ENCODE data around the gene EGFL8.
A peak's percentile ranks its signal among the peaks of the same experiment; 100 is the strongest.

The EGFL8 gene

DNA sequence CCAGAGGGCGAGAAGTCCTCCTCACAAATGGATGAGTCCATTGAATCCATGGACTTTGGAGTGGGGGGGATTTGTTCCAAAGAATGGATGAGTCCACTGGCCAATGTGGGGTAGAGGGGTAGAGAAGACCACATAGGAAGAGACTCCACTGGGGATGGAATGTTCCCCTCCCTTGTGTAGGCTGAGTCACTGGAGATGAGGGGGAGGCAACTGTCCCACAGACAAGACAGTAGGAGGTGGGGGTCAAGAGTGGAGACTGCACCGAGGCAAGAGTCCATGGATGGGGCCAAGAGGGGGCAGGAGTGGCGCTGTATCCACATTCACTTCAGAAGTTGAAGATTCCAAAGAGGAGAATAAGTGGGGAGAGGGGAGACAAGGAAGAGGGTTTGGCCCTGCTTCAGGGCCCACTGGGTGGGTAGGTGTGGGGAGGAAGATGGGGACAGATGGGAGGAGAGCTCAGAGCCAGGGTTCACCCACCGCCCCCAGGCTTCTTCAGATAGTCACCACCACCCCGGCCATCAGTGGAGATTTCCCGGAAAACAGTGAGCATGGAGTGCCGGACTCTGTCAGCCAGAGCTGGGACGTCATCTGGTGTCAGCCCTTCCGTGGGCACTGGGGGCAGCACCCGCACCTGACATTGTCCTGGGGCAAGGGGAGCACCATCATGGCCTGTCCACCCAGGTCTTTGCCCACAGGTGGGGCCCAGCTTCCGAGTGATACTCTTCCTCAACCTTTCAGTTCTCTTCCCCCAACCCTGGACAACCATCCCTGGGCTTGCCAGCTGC, 4.6 kb downstream of the EGFL8 start:
- no peak for FAIRE-seq

DNA sequence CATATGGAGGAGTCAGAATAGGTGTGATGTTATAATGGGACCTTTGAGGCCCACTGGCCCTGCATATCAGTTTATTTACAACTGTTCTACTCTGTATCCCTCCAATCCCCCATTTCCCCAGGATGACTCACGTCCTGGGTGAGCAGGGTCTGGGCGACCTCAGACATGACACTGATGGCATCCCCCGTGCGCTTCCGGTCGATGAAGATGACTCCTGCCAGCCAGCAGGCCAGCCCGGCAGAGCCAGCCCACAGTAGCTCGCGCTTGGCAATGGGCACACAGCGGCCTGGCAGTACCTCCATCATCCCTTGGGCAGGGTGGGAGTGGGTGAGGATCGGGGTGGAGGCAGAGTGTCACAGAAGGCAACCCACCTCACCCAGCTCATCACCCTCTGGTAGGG, 5.9 kb downstream of the EGFL8 start:
- FAIRE-seq = no peak

DNA sequence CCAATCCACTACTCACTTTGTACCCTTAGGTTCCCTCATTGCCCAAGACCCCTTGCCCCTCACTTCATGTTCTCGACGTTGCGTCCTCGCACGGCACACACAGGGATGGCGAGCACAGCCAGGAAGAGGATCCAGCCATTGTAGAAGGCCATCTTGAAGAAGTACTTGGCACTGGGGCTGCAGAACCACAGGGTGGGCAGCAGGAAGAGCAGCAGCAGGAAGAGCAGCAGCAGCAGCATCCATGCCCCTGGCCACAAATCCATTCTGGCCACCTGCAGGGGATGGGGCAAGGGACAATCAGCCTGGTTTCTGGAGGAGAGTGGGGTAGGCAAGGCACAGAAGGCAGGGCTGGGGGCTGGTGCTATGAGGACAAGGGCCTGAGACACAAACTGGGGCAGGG, 6.8 kb downstream of the EGFL8 start:
- FAIRE-seq = no peak

DNA sequence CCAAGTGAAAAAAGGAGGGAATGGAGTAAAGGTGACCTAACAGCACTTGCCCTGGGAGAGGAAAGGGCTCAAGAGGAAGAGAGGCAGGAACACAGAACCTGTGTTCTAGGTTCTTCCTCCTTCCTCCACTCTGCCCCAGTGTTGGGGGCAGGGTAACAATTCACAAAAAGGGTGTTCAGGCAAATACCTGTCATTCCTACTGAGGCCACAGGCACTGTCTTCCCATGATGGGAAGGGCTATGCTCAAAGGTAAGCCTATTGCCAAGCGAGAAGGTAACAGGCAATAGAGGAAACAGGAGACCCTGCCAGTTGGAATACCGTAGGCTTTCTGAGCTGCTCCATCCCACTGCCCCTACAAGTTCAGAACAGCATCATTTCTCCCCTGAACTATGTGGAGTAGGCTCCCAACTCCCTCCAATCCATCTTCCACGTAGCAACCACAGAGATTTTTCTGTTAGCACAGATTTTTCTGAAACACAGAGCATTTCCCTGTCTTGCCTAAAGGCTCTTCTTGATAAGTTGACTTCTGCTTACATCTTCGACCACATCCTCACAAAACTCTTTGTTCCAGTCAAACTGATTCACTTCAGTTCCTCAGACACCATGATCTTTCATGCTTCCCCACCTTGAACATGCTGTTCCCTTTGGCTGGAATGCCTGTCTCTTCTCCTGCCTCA, 8.8 kb downstream of the EGFL8 start:
- FAIRE-seq = no peak

DNA sequence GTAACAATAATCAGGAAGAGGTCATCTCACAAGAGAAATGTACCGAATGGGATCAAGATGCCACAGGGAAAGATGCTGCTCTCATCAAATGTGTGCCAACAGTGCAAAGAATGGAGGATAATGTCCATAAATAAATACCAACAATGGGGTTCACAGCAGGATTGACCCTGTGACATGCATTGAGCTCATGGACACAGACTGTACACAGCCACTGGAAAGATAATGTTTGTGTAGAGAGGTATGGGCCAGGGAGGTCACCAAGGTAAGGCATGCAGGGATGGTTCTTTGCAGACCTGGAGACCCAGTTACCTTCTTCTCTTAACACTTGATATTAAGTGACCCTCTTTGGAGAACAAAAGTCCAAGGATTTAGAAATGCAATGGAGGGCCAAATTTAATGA, 10.0 kb downstream of the EGFL8 start:
- no peak for FAIRE-seq

DNA sequence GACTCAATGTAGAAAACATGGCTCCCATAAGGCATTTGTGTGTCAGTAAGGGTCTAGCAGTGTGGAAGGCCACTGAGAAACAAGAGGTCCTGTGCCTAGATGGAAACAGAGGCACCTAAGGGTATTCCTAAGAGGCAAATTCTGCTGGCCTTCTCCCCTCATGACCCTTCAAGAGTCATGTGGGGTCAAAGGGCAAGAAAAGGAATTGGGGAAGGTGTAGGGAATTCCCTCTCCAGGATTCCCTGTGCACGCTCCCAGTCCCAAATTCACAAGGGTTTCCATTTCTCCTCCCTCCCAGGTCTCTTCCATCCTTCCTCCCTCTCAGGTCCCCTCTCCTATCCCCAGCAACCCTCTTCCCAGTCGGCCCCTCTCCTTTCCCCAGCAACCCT, 10.9 kb downstream of the EGFL8 start:
- FAIRE-seq = no peak

DNA sequence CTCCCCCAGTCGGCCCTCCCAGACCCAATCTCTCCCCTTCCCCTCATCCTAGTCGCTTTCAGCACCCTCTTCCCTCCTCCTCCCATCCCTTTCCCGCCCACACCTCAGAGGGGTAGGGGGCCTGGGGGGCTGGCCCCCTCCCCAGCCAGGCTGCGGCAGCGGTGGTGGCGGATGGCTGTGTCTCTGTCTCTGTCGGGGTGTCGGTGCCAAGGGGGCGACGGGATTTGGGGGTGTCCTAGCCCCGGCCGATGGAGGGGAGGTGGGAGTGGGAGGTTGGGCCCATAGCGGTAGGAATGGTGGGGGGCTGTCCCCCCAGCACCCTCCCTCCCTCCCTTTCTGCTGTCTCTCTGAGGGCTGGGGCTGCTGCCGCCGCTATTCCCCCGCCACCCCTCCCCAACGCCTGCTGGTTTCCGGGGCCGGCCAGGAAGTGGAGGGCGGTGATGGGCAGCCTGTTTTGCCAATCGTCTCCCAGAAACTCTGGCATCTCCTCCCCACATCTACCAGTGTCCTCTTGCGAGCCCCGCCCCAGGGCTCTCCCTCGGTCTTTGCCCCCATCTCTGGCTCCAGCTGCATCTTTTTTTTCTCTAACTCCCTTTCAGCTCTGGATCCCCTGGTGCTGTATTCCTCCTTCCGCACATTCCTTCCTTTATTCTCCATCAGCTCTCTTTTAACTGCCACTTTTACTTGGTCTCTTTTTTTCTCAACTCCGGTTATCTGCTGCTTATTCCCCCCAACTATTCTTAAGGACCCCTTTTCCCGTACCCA, 11.5 kb downstream of the EGFL8 start, which contains the start of gene AGPAT1:
Gene AGPAT1 (minus strand): TSS at position 374 of the 765 bp plus-strand sequence. CDS start 4,588 bp downstream, outside the sequence.
- FAIRE-seq = no peak

DNA sequence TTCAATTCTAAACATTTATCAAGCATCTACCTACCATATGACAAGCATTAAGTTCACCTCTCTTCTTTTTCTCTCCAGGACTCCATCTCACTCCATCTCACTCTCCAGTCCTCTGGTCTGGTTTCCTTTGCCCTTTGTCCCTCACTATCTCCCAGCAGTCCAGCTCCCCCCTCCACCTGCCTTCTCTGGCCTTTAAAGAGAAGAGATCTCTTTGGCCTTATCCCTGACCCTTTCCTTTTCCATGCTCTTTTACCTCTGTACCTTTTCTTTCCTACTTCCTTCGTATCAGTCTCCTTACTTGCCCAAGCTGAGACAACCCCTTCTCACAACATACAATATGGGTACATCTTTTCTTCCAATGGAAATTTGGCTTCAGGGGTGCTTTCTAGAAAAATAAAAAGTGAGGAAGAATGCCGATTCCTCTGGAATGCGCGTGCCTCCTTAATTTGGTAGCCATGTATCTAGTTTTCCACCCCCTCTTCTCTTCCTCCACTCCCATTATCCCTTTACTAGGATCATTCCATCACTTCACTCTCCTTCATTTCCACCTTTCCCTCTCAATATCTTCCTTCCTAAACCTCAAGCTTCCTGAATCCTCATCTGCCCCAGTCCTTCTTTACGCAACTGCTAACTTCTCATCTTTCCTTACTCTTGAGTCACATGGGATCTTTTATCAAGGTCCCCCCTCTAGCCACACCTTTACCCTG, 12.2 kb downstream of the EGFL8 start:
- no peak for FAIRE-seq

DNA sequence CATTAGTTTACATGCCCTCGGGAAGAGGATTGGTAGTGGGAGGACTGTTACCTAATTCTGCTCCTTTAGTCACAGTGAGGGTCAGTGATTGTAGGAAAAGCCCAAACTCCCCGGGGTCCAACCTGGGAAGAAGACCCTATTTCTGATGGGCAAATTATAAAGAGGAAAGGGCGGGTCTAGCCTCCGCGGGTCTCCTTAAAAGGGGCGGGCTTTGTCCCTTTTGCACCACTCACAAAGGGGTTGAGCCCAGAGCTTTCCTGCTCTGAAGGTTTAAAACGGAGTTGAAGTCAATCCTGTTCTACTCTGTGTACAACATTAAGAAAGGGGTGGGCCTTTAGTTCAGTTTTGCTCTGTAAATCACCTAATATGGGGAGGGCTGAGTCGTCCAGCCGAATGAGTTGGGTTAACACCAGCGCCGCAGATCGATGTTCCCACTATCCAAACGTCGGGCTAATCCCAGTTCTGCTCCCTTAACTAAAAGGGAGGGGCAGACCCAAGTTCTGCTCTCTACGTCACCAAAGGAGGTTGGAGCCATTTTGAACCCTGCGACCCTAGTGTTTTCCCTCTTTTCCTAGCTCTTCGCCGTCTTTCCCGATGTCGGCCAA, 12.9 kb downstream of the EGFL8 start:
- FAIRE-seq = no peak

DNA sequence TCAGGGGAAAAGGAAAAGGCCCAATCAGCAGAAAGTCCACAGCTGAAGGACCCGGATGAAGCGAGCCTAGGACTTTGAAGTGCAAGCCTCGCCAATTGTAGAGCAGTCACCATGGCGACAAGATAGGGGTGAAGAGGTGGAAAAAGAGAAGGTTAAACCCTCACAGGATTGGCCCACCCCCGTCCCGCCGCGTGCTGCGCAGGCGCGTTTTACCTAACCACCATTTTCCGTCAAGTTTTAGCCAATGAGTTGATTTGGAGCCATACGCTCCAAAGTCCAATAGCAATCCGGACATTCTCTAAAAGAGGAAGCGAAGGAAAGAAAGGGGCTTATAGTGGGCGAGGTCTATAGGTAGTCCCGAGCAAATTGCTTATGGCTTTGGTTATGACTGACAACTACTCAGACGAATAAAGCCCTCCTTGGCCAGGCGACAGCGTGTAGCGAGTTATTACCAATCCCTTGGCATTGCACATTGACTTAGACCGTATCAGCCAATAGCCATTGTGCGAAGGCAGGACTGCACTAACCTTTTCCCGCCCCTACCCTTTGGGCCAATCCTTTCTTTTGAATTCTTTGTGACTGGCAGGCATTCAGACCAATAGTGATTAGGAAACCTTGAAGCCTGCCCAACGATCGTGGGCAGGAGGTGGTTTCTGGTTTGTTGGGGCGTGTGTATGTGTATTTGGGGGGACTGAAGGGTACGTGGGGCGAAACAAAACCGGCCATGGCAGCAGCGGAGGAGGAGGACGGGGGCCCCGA, 13.6 kb downstream of the EGFL8 start, which contains the start of gene RNF5:
Gene RNF5 (plus strand): TSS at position 618 of the 759 bp plus-strand sequence. CDS start 107 bp downstream, at position 725.
- peak; percentile 95 for FAIRE-seq

DNA sequence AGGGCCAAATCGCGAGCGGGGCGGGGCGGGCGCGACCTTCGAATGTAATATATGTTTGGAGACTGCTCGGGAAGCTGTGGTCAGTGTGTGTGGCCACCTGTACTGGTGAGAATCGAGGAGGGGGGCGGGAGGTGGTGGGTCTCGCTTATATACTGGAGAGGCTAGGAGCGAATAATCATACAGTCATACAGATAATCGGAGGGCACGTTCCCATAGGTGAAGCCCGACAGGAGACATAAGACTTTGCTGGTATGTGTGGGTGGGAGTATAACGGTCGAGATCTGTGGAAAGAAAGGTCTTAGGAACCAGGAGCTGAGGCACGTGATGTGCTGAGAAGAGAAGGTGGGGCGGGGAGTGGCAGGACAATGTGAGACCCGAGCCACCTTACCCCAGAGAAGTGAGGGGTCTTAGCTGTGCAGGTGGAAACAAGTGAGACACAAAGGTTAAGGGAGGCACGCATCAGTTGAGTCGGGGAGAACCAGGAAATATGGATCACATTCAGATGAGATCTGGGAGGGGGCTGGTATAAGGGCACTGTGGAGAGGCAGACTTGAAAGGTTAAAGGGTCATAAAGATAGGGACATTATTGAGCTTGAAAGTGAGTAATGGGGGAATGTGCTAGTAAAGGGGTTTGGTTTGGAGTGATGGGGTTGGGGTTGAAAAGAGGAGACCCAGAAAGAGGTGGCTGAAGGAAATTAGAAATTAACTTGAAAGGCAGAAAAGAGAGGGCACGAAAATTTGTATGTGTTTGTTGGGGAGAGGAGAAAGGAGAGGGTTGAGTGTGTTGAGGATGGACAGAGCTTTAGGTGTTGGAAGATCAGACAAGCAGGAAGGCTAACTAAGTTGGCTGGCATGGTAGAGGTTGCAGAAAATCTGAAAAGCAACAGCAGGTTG, 14.4 kb downstream of the EGFL8 start:
- FAIRE-seq = no peak

DNA sequence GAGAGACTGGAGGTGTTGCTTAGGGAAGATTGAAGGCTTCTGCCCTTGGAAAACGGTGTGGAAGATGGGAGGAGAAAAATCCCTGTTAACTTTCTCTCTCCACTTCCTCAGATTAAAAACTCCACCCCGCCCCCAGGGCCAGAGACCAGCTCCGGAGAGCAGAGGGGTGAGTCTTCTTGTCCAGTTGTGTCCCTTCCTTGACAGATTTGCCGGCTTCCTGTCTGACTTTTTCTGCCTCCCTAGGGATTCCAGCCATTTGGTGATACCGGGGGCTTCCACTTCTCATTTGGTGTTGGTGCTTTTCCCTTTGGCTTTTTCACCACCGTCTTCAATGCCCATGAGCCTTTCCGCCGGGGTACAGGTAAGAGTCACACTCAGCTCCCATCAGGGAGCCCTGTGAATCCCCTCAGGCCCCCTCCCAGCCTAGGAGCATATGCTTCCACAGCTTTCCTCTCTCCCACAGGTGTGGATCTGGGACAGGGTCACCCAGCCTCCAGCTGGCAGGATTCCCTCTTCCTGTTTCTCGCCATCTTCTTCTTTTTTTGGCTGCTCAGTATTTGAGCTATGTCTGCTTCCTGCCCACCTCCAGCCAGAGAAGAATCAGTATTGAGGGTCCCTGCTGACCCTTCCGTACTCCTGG, 15.5 kb downstream of the EGFL8 start:
- no peak for FAIRE-seq

DNA sequence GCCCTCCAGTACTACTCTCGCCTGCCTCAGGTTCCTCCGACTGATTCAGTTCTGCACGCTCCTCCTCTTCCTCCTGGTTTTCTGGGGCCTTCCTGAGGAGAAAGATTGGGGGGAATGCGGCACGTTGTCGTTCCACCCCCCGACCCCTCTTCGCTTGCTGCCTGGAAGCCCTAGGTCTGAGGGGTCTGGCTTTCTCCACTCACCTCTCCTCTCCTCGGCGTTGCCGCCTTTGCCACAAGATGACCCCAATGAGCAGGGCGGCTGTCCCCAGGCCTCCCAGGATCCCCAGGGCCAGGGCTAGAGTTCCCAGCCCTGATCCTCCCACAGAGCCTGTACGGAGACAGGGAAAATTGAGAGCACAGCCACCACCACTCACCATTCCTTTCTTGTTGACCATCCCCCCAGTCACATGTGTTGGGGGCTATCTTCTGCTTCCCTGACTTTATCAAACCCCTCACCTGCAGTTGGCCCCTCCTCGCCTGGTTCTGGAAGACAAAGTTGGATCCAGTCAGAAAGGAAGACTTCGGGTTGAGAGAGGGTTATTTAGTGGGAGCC, 16.8 kb downstream of the EGFL8 start:
- FAIRE-seq = no peak

DNA sequence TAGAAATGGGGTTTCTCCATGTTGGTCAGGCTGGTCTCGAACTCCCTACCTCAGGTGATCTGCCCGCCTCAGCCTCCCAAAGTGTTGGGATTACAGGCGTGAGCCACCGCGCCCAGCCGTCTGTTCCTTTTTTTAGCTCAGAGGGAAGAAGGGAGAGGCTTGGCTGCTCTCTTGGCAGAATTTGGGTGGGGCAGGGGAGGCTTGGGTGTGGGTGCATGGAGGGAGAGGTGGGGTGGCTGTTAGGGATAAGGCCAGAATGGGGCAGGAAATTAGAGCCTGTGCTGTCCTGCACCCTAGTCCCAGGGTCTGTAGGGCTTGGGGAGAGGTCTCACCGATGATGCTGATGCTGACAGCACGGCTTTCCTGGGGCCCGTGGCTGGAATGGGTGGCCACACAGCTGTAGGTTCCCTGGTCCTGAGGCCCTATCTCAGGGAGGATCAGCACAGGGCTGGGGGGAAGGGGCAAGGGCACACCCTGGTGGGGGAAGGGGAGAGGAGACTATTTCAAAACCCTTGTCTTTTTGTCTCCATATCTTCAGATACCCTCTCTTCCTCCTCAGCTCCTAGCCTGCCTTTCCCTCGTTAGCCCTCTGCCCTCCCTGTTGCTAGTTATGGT, 17.6 kb downstream of the EGFL8 start:
- no peak for FAIRE-seq

DNA sequence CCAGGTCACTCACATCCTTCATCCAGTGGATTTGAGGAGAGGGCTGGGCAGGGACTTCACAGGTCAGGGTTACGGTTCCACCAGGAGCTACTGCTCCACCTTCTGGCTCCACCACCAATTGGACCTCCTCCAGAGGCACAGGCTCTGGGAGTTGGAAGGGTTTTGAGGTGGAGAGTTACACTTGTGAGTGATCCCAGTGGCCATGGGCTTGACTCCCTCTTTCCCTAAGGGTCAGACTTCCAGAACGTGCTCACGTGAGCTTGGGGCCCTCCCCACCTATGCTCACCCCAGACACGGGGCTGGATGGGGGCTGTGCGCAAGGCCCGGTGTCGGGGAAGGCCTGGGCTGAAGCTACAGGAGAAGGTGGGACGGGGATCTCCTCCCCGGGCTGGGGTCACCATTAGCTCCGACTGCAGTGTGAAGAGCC, 18.2 kb downstream of the EGFL8 start:
- FAIRE-seq = no peak

DNA sequence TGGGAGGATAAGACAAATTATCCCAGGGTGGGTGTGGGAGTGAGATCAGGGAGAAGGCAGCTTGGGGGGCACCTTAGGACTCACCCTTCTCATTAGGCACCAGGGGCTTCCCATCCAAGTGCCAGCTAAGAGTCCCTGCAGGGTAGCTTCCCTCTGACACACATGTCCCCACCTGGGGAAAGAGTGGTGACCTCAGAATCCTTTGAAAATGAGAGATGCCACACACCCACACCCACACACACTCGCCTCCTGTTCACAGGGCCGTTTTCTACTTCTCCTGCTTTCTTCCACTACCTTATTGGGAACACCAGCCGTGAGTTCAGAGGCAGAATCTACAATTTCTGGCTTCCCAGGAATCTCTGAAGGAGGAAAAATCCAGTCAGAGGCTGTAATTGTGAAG, 18.6 kb downstream of the EGFL8 start:
- no peak for FAIRE-seq

DNA sequence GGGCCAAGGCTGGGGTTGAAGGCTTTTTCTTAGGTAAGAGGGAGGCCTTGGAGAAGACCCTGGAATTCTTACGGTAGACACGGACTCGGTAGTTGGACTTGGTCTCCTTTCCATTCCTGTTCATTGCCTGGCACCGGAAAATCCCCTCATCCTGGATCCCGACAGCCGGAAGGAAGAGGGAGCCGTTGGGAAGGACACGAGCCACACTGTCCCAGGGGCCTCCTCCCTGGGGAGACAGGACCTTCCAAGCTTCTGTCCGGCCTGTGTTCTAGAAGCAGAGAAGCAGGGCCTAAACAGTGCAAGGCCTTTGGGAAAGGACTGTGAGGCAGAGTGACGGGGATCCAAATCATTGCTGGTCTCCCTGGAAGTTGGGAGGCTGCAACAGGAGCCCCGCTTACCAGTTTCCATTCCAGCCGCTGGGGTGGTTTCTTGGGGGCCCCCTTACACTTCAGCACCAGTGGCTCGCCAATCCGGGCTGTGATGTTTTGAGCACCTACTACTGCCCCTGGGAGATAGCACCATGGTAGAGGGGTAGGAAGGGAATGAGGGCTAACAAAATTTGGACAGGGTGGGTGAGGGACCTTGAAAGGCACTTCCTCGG, 19.2 kb downstream of the EGFL8 start:
- no peak for FAIRE-seq

DNA sequence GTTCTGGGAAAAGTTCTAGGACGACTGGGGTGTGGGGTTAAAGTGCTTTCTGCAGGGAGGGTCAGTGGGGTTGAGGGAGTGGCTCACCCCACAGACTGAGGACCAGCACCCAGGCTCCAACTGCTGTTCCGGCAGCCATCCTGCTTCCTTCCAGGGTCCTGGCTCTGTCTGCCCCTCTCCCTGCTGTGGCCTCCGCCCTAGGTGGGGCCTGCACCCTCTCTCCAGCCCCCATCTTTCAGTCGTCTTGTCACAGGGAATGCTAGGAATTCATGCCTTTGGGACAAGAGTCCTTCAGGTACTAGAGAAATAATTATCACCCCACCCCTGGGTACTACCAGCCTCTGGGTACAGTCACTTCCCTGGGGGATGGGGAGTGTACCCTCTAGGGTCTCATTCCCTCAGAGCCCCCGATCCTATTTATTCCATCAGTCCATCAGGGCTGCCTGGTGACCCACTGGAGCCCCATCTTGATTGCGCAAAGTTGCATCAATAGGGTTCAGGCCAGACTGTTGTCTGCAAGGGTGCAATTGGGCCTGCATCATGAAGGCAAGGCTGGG, 19.8 kb downstream of the EGFL8 start, which contains the start of gene AGER:
Gene AGER (minus strand): TSS at position 170 of the 557 bp plus-strand sequence. CDS start 31 bp downstream, at position 139.
- no peak for FAIRE-seq

Measured in colon (tissue), 2 donors.